Astrocyte (in vitro differentiated cells and primary cell): ENCODE data around the gene CCNI2. TPM values are rescaled to one million over a fixed set of nuclear protein-coding genes. Genes with fewer than 3 reads are reported as not detected.

Source experiments
- DNase-seq: peaks from one replicate; pipeline ENCODE4 v3.0.0-alpha.2; 2010; ENCODE audit warnings: low read depth
- FAIRE-seq: peaks from 2 replicates; lab custom pipeline; 2011; peaks lifted over from hg19 to GRCh38; lab: Jason Lieb, UNC
- H2AFZ ChIP-seq: 2 replicates; pipeline ENCODE4 v1.6.0; 2012; ENCODE audit warnings: low read depth, low read length, inconsistent platforms
- H3K27ac ChIP-seq: 2 replicates; pipeline ENCODE4 v1.5.1; 2011; ENCODE audit warnings: low read depth, low read length, inconsistent platforms
- H3K27me3 ChIP-seq: 2 replicates; pipeline ENCODE4 v1.6.0; 2011; ENCODE audit warnings: low read length, inconsistent platforms; ENCODE audit not compliant: insufficient read depth
- H3K36me3 ChIP-seq: 2 replicates; pipeline ENCODE4 v1.5.1; 2011; ENCODE audit warnings: low read length, inconsistent platforms; ENCODE audit not compliant: insufficient read depth
- H3K4me1 ChIP-seq: 2 replicates; pipeline ENCODE4 v1.5.1; 2011; ENCODE audit warnings: low read length, inconsistent platforms; ENCODE audit not compliant: insufficient read depth
- H3K4me2 ChIP-seq: 2 replicates; pipeline ENCODE4 v1.6.0; 2012; ENCODE audit warnings: low read length, inconsistent platforms
- H3K4me3 ChIP-seq: 2 replicates; pipeline ENCODE4 v1.5.1; 2011; ENCODE audit warnings: low read depth, mild to moderate bottlenecking, low read length, inconsistent platforms; ENCODE audit not compliant: insufficient read depth
- H3K79me2 ChIP-seq: 2 replicates; pipeline ENCODE4 v1.6.0; 2012; ENCODE audit warnings: mild to moderate bottlenecking, low read length, inconsistent platforms; ENCODE audit not compliant: insufficient read depth
- H3K9ac ChIP-seq: 2 replicates; pipeline ENCODE4 v1.6.0; 2012; ENCODE audit warnings: mild to moderate bottlenecking, low read length, inconsistent platforms
- H3K9me3 ChIP-seq: 2 replicates; pipeline ENCODE4 v1.5.1; 2012; ENCODE audit warnings: low read depth, mild to moderate bottlenecking, low read length, inconsistent platforms; ENCODE audit not compliant: insufficient read depth
- H4K20me1 ChIP-seq: 2 replicates; pipeline ENCODE4 v1.6.0; 2012; ENCODE audit warnings: low read length, inconsistent platforms; ENCODE audit not compliant: insufficient read depth
- H3K27ac Mint-ChIP-seq: one replicate; pipeline ENCODE4 v1.8.0; 2021; ENCODE audit warnings: mild to moderate bottlenecking, mixed read lengths; ENCODE audit not compliant: unreplicated experiment
- H3K27me3 Mint-ChIP-seq: one replicate; pipeline ENCODE4 v1.8.0; 2021; ENCODE audit warnings: low read depth, mixed read lengths; ENCODE audit not compliant: unreplicated experiment
- H3K36me3 Mint-ChIP-seq: one replicate; pipeline ENCODE4 v1.8.0; 2021; ENCODE audit warnings: low read depth, mixed read lengths; ENCODE audit not compliant: unreplicated experiment
- H3K4me1 Mint-ChIP-seq: one replicate; pipeline ENCODE4 v1.8.0; 2021; ENCODE audit warnings: low read depth, mixed read lengths; ENCODE audit not compliant: unreplicated experiment
- H3K4me3 Mint-ChIP-seq: one replicate; pipeline ENCODE4 v1.8.0; 2021; ENCODE audit warnings: mild to moderate bottlenecking, moderate library complexity, mixed read lengths; ENCODE audit not compliant: unreplicated experiment
- H3K9me3 Mint-ChIP-seq: one replicate; pipeline ENCODE4 v1.8.0; 2021; ENCODE audit warnings: mild to moderate bottlenecking, mixed read lengths; ENCODE audit not compliant: unreplicated experiment
- EZH2 ChIP-seq: IDR thresholded peaks from 2 replicates; pipeline ENCODE4 v1.6.1; 2012; ENCODE audit warnings: mild to moderate bottlenecking, low read length, inconsistent platforms; ENCODE audit not compliant: insufficient read depth
- total RNA-seq: library from RNA; stranded (reverse); gene quantifications from 2 replicates; pipeline ENCODE4 v1.2.1, GENCODE V29; 2021
- TF ChIP-seq, protein P1 (sequence below): IDR thresholded peaks from 2 replicates; pipeline ENCODE4 v1.5.1; 2011; ENCODE audit warnings: low read depth, mild to moderate bottlenecking, inconsistent platforms, low read length, moderate library complexity; ENCODE audit not compliant: insufficient read depth

CCNI2 gene
- total RNA-seq, 1 donor from 2014 or later = 0.16 TPM

GRCh38 chr5:132764671-132765238 is 17.5 kb downstream of the CCNI2 start:
- H3K4me1 ChIP-seq = peaks cover 15% of the 10 kb centered on the region
- H3K9me3 ChIP-seq = no peaks in the 10 kb centered on the region
- DNase-seq (no peak), FAIRE-seq (no peak)
- peaks cover 10% of the 10 kb centered on the region for H3K36me3 ChIP-seq
- no peak overlapping the region for H2AFZ ChIP-seq
- peaks cover 36% of the 10 kb centered on the region for H3K79me2 ChIP-seq
- no peak overlapping the region for H3K4me3 ChIP-seq
- H4K20me1 ChIP-seq = peaks cover 44% of the 10 kb centered on the region
- H3K27ac ChIP-seq = no peak overlapping the region
- Mint-ChIP-seq H3K9me3 (no peaks in the 10 kb centered on the region), H3K27me3 (no peaks in the 10 kb centered on the region), H3K36me3 (peaks cover 26% of the 10 kb centered on the region), H3K4me3 (no peak overlapping the region), H3K4me1 (peaks cover 19% of the 10 kb centered on the region), H3K27ac (no peak overlapping the region)
- no peak overlapping the region for H3K4me2 ChIP-seq
- H3K9ac ChIP-seq = no peak overlapping the region
- H3K27me3 ChIP-seq = no peaks in the 10 kb centered on the region
- TF ChIP-seq, protein P1, sequence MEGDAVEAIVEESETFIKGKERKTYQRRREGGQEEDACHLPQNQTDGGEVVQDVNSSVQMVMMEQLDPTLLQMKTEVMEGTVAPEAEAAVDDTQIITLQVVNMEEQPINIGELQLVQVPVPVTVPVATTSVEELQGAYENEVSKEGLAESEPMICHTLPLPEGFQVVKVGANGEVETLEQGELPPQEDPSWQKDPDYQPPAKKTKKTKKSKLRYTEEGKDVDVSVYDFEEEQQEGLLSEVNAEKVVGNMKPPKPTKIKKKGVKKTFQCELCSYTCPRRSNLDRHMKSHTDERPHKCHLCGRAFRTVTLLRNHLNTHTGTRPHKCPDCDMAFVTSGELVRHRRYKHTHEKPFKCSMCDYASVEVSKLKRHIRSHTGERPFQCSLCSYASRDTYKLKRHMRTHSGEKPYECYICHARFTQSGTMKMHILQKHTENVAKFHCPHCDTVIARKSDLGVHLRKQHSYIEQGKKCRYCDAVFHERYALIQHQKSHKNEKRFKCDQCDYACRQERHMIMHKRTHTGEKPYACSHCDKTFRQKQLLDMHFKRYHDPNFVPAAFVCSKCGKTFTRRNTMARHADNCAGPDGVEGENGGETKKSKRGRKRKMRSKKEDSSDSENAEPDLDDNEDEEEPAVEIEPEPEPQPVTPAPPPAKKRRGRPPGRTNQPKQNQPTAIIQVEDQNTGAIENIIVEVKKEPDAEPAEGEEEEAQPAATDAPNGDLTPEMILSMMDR = no peak
- no peak for TF ChIP-seq EZH2

GRCh38 chr5:132765311-132766019 is 18.2 kb downstream of the CCNI2 start:
- no peak overlapping the region for H3K27ac Mint-ChIP-seq
- H3K27me3 Mint-ChIP-seq = no peaks in the 10 kb centered on the region
- Histone ChIP-seq H3K4me2 (no peak overlapping the region), H2AFZ (no peak overlapping the region), H3K4me1 (peaks cover 15% of the 10 kb centered on the region), H3K4me3 (no peak overlapping the region), H3K27ac (no peak overlapping the region), H3K27me3 (no peaks in the 10 kb centered on the region), H3K36me3 (peaks cover 8% of the 10 kb centered on the region), H3K79me2 (peaks cover 40% of the 10 kb centered on the region), H3K9ac (no peak overlapping the region), H3K9me3 (no peaks in the 10 kb centered on the region), H4K20me1 (peaks cover 48% of the 10 kb centered on the region)
- H3K9me3 Mint-ChIP-seq = no peaks in the 10 kb centered on the region
- no peak overlapping the region for H3K4me3 Mint-ChIP-seq
- H3K36me3 Mint-ChIP-seq = peaks cover 22% of the 10 kb centered on the region
- peaks cover 19% of the 10 kb centered on the region for H3K4me1 Mint-ChIP-seq
- FAIRE-seq (no peak), DNase-seq (no peak)
- TF ChIP-seq, protein P1 = no peak
- TF ChIP-seq EZH2 = no peak
